KOPT-K1 (cell line): Measurements from ENCODE around the gene GAD1.

Experiments used
- H3K27ac ChIP-seq: fragments of 200-600 bp; sonication (generic); 2 replicates; pipeline ENCODE4 v1.5.1; 2016; ENCODE audit warnings: antibody characterized with exemption, mild to moderate bottlenecking, low read depth, low read length; ENCODE audit not compliant: poor library complexity, severe bottlenecking
- H3K36me3 ChIP-seq: fragments of 200-600 bp; sonication (generic); 2 replicates; pipeline ENCODE4 v1.5.1; 2017; ENCODE audit warnings: antibody characterized with exemption, mild to moderate bottlenecking, low read length, moderate library complexity; ENCODE audit not compliant: insufficient read depth
- H3K9me3 ChIP-seq: fragments of 200-600 bp; sonication (generic); 2 replicates; pipeline ENCODE4 v1.5.1; 2017; ENCODE audit warnings: antibody characterized with exemption, low read length, mild to moderate bottlenecking; ENCODE audit not compliant: insufficient read depth, poor library complexity, severe bottlenecking

Gene GAD1

GRCh38 chr2:170816504-170817092, at the start of gene GAD1:
Gene GAD1 (plus strand): TSS chr2:170816887. CDS start chr2:170818592, 1,705 bp downstream.
- Histone ChIP-seq H3K9me3 (no peaks in the 10 kb centered on the region), H3K36me3 (no peaks in the 10 kb centered on the region), H3K27ac (no peak within 1 kb of the TSS)

- Histone ChIP-seq H3K27ac (no peak within 1 kb of the TSS), H3K36me3 (no peaks in the 10 kb centered on the region), H3K9me3 (no peaks in the 10 kb centered on the region)
Measured at GRCh38 chr2:170770008-170770605, 46.6 kb upstream of the GAD1 start, which contains the start of gene ERICH2. Gene ERICH2 (plus strand): TSS chr2:170770378. CDS start chr2:170770682, 304 bp downstream.

GRCh38 chr2:170770606-170771420, 45.9 kb upstream of the GAD1 start:
- Histone ChIP-seq H3K36me3 (no peaks in the 10 kb centered on the region), H3K27ac (no peak overlapping the region), H3K9me3 (no peaks in the 10 kb centered on the region)

GRCh38 chr2:170771421-170771937, 45.2 kb upstream of the GAD1 start:
- H3K9me3 ChIP-seq = no peaks in the 10 kb centered on the region
- no peaks in the 10 kb centered on the region for H3K36me3 ChIP-seq
- H3K27ac ChIP-seq = no peak overlapping the region

- no peak overlapping the region for H3K27ac ChIP-seq
- H3K36me3 ChIP-seq = no peaks in the 10 kb centered on the region
- H3K9me3 ChIP-seq = no peaks in the 10 kb centered on the region
Measured at GRCh38 chr2:170772295-170772694, 44.4 kb upstream of the GAD1 start.

GRCh38 chr2:170774074-170774473, 42.6 kb upstream of the GAD1 start:
- Histone ChIP-seq H3K9me3 (no peaks in the 10 kb centered on the region), H3K36me3 (no peaks in the 10 kb centered on the region), H3K27ac (no peak overlapping the region)

- Histone ChIP-seq H3K9me3 (no peaks in the 10 kb centered on the region), H3K27ac (no peak overlapping the region), H3K36me3 (no peaks in the 10 kb centered on the region)
Measured at GRCh38 chr2:170778900-170779299, 37.8 kb upstream of the GAD1 start.

- Histone ChIP-seq H3K36me3 (no peaks in the 10 kb centered on the region), H3K9me3 (no peaks in the 10 kb centered on the region), H3K27ac (no peak overlapping the region)
Measured at GRCh38 chr2:170779304-170779703, 37.4 kb upstream of the GAD1 start.

- H3K36me3 ChIP-seq = no peaks in the 10 kb centered on the region
- H3K27ac ChIP-seq = no peak overlapping the region
Measured at GRCh38 chr2:170782673-170783072, 34.0 kb upstream of the GAD1 start.

GRCh38 chr2:170783549-170783948, 33.1 kb upstream of the GAD1 start:
- H3K36me3 ChIP-seq = no peaks in the 10 kb centered on the region
- no peaks in the 10 kb centered on the region for H3K9me3 ChIP-seq
- H3K27ac ChIP-seq = no peak overlapping the region

More at GRCh38 chr2:170782673-170783072, 34.0 kb upstream of the GAD1 start:
- H3K9me3 ChIP-seq = no peaks in the 10 kb centered on the region

- Histone ChIP-seq H3K9me3 (no peaks in the 10 kb centered on the region), H3K36me3 (no peaks in the 10 kb centered on the region), H3K27ac (no peak overlapping the region)
Measured at GRCh38 chr2:170798996-170799395, 17.7 kb upstream of the GAD1 start.

- H3K9me3 ChIP-seq = no peaks in the 10 kb centered on the region
- H3K27ac ChIP-seq = no peak overlapping the region
- H3K36me3 ChIP-seq = no peaks in the 10 kb centered on the region
Measured at GRCh38 chr2:170806548-170806947, 10.1 kb upstream of the GAD1 start.

- H3K27ac ChIP-seq = no peak overlapping the region
- H3K36me3 ChIP-seq = no peaks in the 10 kb centered on the region
- H3K9me3 ChIP-seq = no peaks in the 10 kb centered on the region
Measured at GRCh38 chr2:170812710-170813600, 3.7 kb upstream of the GAD1 start.

- no peaks in the 10 kb centered on the region for H3K36me3 ChIP-seq
- H3K27ac ChIP-seq = no peak overlapping the region
Measured at GRCh38 chr2:170813611-170814532, 2.8 kb upstream of the GAD1 start.

More at GRCh38 chr2:170813611-170814532, 2.8 kb upstream of the GAD1 start:
- no peaks in the 10 kb centered on the region for H3K9me3 ChIP-seq
